Stimulated activated CD8-positive, alpha-beta memory T cell treated with anti-CD3 and anti-CD28 coated beads, Interleukin-4, amount 100 ng/mL, for 1 hour (primary cell): ENCODE measurements around the gene EXOC3L4.
"Not testable (repeated sequence)": the region's sequence is repeated elsewhere in the genome, so short reads cannot be mapped to it uniquely, and the experiment has no call there.

Experiments used
- DNase-seq, 2 donors: peaks; one replicate each; pipeline ENCODE4 v3.0.0-alpha.2; 2020; ENCODE audit warnings: low read depth in 2 of 2, low spot score in 1 of 2

EXOC3L4 gene

GRCh38 chr14:103119527-103119926 lies 25.0 kb downstream of the EXOC3L4 start:
- not testable (repeated sequence) for DNase-seq

- DNase-seq = no peak
Observed at GRCh38 chr14:103121121-103121845, 26.8 kb downstream of the EXOC3L4 start.

DNA sequence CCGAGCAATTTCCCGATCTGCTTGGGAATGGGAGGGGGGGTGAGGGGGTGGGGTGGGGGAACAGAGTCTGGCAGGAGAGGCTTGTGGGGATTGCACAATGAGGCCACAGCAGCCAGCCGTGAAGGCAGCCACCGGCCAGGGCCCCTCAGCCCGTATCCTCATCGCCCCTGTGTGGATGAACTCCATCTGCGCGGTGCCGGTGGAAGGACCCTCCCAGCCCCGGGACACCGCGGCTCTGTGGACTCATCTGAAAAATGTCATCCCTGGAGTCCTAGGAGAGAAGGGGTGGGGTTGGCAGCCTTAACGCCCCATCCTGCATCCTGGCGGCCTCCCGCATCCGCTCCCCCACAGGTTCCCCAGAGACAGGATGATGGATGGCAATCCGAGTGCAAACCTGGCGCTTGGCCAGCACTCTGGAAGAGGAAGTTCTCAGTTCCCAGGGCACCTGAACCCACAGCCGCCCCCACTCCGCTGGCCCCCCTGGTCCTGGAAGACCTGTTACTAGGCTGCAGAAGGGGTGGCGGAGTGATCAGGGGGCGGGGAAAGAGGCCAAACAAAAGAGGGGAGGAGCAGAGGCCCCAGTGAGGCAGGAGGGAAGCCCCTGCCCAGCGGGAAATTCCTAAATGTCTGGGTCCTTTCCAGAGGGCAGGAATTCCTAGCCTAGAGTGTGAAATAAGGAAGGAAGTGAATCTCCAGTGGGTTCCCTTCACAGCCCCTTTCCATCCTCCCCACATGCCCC lies 27.5 kb downstream of the EXOC3L4 start:
- no peak for DNase-seq

DNA sequence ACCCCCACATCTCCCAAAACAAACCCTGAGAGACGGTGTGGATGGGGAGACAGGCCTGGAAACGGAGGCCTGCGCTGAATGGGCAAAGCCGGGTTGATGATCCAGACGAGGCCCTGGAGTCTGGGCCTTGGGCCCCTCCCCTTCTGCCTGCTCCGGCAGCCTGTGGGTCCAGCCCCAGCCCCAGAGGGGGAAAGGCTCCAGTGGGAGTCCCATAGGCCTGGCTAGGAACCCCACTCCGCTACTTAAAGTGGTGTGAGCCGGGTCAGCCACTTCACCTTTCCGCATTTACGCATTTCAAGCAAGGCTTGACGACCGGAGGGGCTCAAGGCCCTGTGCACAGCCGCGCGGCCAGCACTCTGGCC lies 28.0 kb downstream of the EXOC3L4 start:
- DNase-seq = no peak

- DNase-seq = no peak
Observed at GRCh38 chr14:103122947-103123633, 28.6 kb downstream of the EXOC3L4 start, which contains the start of gene TNFAIP2. TSS of gene TNFAIP2 (plus strand) at chr14:103123461. CDS start at chr14:103126458, 2,997 bp downstream.

- no peak for DNase-seq
Observed at GRCh38 chr14:103123634-103124500, 29.3 kb downstream of the EXOC3L4 start.

GRCh38 chr14:103124501-103125001 lies 30.0 kb downstream of the EXOC3L4 start:
- no peak for DNase-seq

GRCh38 chr14:103125098-103126070 lies 30.9 kb downstream of the EXOC3L4 start:
- no peak for DNase-seq

DNA sequence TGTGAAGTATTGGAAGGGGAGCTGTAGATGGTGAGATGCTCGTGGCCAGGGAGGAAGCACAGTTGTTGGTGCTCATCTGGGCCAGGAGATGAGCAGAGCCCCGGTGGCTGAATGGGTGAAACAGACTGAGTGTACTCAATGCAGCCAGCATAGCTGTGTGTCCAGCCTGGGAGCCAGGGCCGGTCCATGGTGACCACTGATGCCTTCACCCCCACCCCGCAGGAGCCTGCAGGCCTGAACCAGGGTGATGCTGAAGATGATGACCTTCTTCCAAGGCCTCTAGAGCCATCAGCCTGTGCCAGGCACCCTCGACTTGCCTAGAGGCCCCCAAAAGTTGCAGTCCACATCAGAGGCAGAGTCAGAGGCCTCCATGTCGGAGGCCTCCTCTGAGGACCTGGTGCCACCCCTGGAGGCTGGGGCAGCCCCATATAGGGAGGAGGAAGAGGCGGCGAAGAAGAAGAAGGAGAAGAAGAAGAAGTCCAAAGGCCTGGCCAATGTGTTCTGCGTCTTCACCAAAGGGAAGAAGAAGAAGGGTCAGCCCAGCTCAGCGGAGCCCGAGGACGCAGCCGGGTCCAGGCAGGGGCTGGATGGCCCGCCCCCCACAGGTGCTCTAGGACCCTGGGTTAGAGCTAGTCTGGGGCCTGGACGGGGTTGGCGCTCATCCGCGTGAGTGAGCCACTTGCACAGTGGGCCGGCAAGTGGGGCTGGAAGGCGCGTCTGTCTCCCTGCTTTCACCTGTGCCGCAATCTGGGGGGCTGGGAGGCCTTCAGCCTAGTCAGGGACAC lies 31.8 kb downstream of the EXOC3L4 start:
- DNase-seq = no peak

DNA sequence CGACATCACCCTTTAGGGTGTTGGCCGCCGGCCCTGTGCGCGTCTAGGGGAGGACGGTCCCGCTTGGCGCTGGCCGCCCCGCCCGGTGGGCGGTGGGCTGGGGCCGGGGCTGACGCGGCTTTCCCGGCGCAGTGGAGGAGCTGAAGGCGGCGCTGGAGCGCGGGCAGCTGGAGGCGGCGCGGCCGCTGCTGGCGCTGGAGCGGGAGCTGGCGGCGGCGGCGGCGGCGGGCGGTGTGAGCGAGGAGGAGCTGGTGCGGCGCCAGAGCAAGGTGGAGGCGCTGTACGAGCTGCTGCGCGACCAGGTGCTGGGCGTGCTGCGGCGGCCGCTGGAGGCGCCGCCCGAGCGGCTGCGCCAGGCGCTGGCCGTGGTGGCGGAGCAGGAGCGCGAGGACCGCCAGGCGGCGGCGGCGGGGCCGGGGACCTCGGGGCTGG lies 32.4 kb downstream of the EXOC3L4 start:
- no peak for DNase-seq

- DNase-seq = no peak
Observed at GRCh38 chr14:103127356-103127755, 32.8 kb downstream of the EXOC3L4 start.

DNA sequence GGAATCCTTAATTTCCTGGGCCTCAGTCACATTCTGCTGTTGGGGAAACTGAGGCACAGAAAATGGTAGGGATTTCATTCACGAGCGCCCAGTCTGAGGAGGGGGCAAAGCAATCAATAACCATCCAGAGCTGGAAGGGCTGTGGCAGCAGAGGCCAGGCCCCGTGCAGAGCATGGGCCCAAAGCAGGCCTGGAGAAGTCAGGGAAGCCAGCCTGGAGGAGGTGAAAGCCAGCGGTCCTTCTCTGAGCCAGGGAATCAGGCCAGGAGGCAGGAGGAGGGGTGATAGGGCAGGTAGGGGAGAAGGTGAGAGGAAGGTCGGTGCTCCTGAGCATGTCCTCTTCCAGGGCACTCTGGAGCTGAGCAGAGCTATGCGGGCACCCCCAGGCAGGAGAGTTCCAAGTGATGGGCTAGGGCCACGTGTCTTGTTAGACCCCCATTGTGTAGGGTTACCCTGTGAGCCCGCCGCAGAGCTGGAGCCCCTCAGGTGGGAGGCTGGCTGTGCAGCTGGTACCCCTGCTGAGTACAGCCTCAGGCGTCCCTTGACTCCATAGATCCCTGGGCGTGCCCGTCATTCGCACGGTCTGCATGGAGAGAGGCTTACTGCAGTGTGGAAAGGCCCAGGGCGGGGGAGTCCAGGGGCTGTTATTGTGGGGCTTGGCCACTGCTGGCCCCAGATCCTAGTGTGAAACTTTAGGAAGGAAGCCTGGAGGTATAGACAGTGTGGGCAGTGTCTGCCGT lies 33.5 kb downstream of the EXOC3L4 start:
- DNase-seq = no peak

GRCh38 chr14:103128631-103129300 lies 34.2 kb downstream of the EXOC3L4 start:
- no peak for DNase-seq

DNA sequence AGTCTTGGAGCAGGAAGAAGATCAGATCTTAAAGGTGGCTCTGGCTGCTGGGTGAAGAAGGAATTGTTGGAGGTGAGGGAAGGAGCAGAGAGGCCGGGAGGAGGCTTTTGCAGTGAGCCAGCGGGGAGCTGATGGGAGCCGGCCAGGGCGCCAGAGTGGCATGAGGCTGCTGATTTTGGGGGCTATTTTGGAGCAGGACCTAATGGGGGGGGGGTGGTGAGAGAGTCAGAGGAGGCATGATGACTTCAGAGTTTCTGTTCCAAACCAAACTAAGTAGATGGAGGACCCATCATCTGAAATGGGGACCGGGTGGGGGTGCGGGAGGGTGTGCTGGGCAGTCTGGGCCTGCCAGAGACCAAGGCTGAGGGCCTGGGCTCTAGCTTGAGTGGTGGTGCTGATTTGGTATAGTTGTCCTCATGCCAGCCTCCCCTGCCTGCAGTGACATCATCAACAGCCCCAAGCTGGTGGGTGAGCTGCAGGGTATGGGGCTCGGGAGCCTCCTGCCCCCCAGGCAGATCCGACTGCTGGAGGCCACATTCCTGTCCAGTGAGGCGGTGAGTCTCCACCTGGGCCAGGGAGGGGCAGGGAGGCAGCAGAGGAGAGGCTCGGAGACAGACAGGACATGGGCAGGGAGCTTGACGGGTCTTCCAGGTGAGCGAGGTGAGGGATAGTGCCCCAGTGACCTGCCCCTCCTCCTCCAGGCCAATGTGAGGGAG lies 34.9 kb downstream of the EXOC3L4 start:
- DNase-seq = no peak

DNA sequence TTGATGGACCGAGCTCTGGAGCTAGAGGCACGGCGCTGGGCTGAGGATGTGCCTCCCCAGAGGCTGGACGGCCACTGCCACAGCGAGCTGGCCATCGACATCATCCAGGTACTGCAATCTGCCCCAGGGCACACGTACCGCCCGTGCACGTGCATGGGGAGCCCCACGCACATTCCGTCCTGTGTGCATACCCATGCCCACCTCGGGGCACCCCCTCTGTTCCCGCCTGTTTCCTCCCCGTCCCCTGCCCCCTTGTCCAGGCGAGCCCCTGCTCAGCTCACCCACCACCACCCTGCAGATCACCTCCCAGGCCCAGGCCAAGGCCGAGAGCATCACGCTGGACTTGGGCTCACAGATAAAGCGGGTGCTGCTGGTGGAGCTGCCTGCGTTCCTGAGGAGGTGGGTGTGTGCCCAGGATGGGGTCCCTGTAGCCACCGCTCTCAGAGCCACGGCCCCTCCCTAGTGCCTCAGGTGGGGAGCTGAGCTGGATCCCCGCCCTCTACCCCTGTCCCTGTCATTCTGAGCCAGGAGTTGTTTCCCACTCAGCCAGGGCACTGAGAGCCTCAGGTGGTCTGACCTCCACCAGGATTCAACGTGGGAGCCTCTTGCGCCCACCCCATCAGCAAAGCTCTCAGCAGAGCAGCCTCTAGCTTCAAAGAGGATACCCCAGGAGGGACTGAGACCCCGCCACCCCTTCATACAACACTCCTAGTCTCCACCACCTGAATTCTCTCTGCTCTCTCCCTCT lies 35.7 kb downstream of the EXOC3L4 start:
- DNase-seq = no peak

DNA sequence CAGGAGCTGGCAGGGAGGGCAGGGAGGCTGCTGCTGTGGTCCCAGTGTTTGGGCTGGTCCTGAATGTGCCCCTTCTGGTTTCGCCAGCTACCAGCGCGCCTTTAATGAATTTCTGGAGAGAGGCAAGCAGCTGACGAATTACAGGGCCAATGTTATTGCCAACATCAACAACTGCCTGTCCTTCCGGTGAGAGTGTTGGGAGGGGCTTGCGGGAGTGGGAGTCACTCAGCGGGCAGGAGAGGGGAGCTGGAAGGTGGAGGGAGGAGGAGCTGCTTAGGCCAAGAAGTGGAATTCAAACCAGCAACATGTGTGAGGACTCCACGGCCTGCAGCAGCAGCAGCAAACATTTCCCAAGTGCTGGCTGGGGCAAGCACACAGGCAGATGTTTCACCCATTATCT lies 36.4 kb downstream of the EXOC3L4 start:
- DNase-seq = no peak
